GM12873 (cell line): ENCODE results near the gene MRPL27.
A peak's percentile ranks its signal among the peaks of the same experiment; 100 is the strongest.

Source experiments
- TF ChIP-seq, protein P1 (sequence below): IDR thresholded peaks from 2 replicates; pipeline ENCODE4 v1.5.1; 2012; ENCODE audit warnings: low read depth, mild to moderate bottlenecking, moderate library complexity, low read length, control low read depth; ENCODE audit not compliant: insufficient read depth; ENCODE audit errors: missing control alignments

MRPL27 gene

GRCh38 chr17:50407921-50408320 is 34.9 kb upstream of the MRPL27 start:
- TF ChIP-seq, protein P1, sequence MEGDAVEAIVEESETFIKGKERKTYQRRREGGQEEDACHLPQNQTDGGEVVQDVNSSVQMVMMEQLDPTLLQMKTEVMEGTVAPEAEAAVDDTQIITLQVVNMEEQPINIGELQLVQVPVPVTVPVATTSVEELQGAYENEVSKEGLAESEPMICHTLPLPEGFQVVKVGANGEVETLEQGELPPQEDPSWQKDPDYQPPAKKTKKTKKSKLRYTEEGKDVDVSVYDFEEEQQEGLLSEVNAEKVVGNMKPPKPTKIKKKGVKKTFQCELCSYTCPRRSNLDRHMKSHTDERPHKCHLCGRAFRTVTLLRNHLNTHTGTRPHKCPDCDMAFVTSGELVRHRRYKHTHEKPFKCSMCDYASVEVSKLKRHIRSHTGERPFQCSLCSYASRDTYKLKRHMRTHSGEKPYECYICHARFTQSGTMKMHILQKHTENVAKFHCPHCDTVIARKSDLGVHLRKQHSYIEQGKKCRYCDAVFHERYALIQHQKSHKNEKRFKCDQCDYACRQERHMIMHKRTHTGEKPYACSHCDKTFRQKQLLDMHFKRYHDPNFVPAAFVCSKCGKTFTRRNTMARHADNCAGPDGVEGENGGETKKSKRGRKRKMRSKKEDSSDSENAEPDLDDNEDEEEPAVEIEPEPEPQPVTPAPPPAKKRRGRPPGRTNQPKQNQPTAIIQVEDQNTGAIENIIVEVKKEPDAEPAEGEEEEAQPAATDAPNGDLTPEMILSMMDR, result no peak

DNA sequence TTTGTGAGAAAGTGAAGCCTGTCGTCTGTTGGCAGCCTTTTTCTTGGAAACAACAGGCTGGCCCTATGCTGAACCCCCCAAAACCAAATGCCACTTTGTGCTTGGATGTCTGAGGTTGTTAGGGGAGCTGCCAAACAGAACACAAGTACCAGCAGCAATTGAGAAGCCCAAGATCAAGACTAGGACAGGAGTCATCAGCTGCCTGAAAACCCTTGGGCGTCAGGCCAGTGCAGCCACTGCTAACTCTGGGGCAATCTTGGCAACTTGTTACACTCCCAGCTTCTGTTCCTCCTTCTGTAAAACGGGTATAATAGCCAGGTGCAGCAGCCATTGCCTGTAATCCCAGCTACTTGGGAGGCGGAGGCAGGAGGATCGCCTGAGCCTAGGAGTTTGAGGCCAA is 33.6 kb upstream of the MRPL27 start:
- TF ChIP-seq, protein P1, result no peak

DNA sequence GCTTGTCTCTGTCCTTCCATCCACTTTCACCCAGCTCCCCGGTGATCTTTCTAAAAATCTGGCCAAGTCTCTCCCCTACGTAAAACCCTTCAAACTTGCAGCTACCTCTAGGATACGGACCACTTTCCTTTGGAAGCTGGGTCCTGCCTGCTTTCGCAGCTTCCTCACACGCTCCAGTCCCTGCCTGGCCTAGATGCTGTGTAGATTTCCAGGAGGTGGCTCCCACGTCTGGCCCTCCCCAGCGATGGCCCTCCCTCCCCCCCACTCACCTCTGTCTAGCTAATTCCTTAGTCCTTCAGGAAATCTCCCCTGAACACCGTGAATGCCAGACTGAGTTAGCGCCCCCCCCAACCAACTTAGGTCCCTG is 24.9 kb upstream of the MRPL27 start:
- TF ChIP-seq, protein P1, result no peak

GRCh38 chr17:50397111-50397918 is 24.3 kb upstream of the MRPL27 start, which contains the start of gene LRRC59:
Gene LRRC59 (minus strand): TSS chr17:50397523. CDS start chr17:50397317, 206 bp downstream.
- TF ChIP-seq, protein P1, result peak; percentile 99

GRCh38 chr17:50396261-50397110 is 23.5 kb upstream of the MRPL27 start:
- TF ChIP-seq, protein P1, result no peak

GRCh38 chr17:50394711-50395110 is 21.7 kb upstream of the MRPL27 start:
- TF ChIP-seq, protein P1, result no peak

DNA sequence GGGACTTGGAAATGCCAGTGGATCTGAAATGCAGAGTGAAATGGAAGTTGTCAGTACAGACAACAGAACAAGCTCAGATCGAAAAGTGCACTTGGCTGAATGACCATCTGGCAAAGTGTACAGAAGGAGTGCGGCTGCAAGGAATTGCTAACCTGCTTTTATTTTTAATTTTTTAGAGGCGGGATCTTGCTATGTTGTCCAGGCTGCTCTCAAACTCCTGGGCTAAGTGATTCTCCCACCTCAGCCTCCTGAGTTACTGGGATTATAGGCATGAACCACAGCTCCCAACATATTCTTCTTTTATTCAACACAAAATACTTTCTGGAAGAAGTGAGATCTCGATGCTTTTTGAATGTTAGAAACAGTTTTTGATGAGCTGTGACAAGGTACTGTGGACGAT is 20.7 kb upstream of the MRPL27 start:
- TF ChIP-seq, protein P1, result no peak
